Stimulated activated CD8-positive, alpha-beta memory T cell treated with anti-CD3 and anti-CD28 coated beads, Interleukin-15, amount 100 ng/mL, for 24 hours (primary cell): Measurements from ENCODE around the gene RAI1.

Source experiments
- DNase-seq: peaks from one replicate; pipeline ENCODE4 v3.0.0-alpha.2; 2020; ENCODE audit warnings: low read depth

Gene RAI1

GRCh38 chr17:17847118-17847689, 165.9 kb downstream of the RAI1 start:
- DNase-seq = no peak

DNA sequence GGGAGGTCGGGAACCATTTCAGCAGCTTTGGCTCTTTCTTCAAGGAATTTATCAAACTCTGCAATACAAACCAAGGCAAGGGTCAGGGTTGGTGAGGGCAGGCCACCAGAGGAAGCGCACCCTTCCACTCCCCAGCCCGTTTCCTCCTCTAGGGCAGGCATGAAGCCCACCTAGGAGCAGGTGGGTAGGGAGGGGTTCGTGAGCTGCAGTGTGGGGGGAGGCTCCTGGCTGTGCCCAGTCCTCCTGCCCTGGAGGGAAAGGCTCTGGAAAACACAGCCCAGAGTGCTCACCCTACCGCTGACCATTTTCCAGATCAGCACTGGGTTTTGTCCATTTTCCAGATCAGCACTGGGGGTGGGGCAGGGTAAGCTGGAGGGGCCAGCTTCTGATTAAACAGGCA, 166.5 kb downstream of the RAI1 start:
- DNase-seq = no peak

DNA sequence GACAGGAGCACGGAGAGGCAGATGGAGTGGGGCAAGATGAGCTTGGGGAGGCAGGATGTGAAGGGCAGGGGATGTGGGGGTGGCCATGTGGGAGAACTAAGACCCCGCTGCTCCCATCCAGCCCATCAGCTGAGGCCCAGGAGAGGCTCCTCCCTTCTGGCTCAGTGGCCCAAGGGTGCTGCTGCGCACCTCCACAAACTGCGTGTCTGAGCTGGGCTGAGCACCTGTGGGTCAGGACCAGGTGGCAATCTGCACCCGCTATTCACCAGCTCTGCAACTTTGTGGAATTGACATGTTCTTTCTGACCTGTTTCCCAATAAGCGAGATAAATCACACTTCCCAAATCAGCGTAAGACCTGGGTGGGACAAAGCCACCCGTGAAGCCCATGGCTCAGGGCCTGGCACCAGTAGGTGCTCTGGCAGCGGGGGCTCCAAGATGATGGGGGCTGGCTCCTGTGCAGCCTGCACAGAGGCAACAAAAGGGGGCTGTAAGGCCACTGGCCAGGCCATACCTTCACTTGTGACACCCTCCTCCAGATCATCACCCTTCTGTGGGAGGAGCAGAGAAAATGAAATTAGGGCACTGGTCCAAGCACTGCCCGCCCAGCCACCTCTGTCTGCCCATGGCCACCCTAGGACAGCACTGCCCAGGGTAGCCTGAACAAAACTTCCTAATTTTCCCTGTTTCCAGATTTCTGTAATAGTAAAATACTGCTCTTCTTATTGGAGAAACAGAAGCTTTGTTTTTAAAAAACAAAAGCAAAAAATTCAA, 167.2 kb downstream of the RAI1 start:
- DNase-seq = no peak

DNA sequence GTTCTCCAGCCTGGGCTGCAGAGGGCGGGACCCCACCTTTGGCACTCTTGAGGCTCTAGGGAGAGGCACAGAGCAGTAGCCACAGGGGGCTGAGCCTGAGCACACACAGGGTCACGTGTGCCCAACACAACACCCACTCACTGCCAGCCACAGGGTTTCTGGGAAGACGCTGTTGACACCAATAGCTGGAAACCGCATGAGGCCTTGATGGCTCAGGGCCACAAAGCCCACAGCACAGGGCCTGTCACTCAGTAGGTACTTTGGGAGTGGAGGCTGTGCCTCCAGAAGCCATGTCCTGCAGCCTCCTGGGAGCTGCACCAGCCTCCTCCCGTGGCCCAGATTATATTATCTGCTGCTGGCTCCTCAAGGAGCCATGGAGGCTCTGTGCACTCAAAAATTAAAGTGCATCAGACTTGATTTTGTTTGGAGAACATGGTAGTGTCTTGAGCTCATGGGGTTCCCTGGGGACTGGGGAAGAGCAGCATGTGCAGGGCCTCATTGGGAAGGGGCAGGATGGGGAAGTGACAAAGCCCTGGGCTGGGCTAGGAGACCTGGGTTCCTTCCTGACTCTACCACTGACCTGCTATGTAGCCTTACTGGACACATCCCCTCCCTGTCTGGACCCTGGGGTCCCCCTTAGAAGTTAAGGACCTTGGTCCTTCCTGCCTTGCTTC, 168.0 kb downstream of the RAI1 start:
- peak; percentile 57 for DNase-seq

DNA sequence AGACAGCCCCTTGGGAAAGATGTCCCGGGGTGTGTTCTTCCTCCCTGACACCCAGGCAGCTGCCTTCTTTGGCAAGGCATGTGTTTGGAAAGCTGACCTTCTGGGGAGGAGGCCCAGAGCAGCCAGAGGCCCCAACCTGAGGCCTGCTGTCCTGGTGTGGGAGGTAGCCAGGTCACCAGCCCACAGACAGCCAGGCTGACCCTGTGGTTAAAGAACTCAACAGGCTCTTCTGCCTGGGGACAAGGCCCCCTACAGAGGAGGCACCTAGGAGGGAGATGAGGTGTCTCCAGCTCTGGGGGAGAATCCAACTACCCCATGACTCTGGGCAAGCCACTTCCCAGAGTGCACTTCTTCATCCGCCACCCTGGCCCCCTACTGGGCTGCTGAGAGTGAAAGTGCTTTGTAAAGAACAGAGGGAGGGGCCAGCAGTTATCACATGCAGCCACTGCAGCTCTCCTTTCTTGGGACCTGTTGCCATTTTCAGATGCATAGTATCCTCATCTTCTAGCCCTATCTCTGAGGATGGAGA, 168.7 kb downstream of the RAI1 start:
- no peak for DNase-seq

GRCh38 chr17:17851103-17852002, 170.1 kb downstream of the RAI1 start:
- no peak for DNase-seq

- no peak for DNase-seq
Observed at GRCh38 chr17:17852930-17853329, 171.7 kb downstream of the RAI1 start.

- DNase-seq = no peak
Observed at GRCh38 chr17:17853811-17854447, 172.7 kb downstream of the RAI1 start.

DNA sequence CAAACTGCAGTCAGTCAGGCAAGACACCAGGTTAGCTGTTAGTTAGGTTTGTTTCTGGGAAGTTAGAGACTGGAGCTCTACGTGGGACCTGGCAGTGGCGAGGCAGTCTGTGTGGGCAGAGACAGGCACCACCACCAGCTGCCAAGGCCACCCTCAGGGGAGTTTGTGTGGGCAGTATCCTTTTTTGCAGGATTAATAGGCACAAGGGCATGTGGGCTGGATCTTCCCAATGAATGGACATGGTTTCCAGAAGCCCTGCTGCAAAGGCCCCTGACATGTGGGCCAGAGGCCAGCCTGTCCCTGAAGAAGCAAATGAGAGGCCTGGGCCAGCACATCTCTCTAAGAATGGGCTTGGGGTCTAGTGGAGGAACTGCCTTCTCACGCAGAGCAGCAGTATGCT, 174.7 kb downstream of the RAI1 start:
- no peak for DNase-seq

- DNase-seq = no peak
Observed at GRCh38 chr17:17856386-17856785, 175.1 kb downstream of the RAI1 start.

GRCh38 chr17:17857496-17857895, 176.2 kb downstream of the RAI1 start:
- no peak for DNase-seq

GRCh38 chr17:17859909-17860765, 178.9 kb downstream of the RAI1 start:
- DNase-seq = peak; percentile 37

DNA sequence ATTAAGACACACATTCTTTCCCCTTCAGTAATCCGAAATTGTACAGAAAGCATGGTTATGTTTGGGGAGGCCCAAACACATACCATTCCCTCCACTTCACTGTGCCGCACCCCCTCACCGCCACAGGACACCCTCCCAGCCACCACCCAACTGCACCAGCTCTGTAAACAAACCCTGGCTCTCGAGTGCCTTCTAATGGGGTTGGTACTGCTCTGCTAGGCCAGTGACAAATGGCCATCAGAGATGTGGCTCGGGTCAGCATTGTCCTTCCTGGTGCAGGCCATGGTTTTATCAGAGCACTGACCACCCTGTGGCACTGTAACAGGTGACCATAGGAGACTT, 179.5 kb downstream of the RAI1 start:
- DNase-seq = no peak
